Brain pericyte (primary cell): ENCODE measurements around the gene FXYD1.

Source experiments
- DNase-seq: peaks from one replicate; pipeline ENCODE4 v3.0.0-alpha.2; 2012; ENCODE audit warnings: low read depth, low spot score

The FXYD1 gene

DNA sequence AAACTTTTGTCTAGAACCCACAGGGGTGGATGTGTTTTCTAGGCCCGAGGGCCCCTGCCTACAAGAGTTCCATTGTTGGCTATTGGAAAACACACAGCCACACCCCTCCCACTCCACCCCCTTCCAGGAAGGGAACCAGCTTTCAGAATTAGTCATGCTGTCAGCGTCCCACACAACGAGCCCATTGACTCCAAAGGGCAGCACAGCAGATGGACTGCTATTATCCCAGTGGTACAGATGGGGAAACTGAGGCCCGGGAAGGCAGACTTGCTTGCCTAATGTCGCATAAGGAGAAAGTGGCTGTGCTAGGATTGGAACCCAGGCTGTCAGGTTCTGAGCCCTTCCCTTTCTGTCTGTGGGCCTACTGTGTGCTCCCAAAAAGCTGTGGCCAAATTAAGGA is 31.1 kb upstream of the FXYD1 start:
- no peak for DNase-seq

DNA sequence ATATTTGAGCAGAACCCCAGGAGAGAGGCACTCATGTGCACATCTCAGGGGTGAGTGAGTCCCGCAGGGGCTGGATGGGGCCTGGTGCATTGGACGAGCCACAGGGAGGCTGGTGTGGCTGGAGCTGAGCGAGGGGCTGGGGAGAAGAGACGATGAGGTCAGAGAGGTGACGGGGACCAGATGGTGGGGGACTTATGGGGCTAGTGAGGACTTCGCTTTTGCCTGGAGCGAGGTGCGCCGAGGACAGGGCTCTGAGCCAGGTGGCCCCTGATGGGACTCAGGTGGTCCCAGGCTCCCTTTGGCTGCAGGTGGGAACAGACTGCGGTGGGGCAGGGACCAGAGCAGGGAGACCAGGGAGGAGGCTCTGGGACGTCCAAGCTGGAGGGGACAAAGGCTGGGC is 29.9 kb upstream of the FXYD1 start:
- DNase-seq = no peak

DNA sequence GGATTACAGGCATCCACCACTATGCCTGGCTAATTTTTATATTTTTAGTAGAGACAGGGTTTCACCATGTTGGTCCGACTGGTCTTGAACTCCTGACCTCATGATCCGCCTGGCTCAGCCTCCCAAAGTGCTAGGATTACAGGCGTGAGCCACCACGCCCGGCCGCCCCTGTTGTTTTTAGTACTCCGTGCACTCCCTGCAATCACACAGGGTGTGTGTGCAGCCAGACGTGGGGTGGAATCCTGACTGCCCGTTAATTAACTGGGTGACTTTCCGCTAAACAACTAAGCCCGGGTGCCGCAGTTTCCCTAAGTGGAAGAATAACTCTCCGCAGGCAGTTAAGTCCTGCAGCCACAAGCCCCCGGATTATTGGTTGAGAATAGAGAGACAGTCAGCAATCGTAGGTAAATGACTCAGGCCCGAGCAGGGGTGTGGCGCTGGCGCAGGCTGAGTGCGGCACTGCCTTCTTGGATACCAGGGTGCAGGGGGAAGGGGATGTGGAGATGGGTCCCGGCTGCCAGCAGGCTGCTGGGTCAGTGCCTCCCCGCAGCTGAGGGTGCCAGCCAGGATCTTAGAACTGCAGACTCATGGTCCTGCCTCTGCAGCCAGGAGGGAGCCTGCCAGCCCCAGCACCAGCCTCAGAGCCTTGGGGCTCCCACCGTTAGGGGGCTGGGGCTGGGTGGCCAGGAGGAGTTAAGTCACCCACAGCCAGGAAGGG is 29.1 kb upstream of the FXYD1 start:
- no peak for DNase-seq

DNA sequence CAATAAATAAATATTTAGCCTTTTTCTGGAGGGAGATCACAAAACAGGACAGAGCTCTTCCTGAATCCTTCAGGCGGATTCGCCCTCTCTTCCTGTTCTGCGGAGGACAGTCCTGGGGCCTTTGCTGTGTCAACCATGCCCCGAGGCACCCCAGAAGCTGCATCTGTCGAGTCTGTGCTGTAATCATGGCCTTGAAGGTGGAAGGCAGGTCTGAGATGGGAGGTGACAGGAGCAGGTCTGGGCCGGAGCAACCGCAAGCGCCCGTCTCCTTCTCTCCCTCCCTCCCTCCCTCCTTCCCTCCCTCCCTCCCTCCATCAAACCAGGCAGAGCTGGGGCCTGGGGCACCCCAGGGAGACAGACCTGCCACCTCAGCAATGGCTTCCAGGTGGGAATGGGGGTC is 27.6 kb upstream of the FXYD1 start:
- DNase-seq = no peak

DNA sequence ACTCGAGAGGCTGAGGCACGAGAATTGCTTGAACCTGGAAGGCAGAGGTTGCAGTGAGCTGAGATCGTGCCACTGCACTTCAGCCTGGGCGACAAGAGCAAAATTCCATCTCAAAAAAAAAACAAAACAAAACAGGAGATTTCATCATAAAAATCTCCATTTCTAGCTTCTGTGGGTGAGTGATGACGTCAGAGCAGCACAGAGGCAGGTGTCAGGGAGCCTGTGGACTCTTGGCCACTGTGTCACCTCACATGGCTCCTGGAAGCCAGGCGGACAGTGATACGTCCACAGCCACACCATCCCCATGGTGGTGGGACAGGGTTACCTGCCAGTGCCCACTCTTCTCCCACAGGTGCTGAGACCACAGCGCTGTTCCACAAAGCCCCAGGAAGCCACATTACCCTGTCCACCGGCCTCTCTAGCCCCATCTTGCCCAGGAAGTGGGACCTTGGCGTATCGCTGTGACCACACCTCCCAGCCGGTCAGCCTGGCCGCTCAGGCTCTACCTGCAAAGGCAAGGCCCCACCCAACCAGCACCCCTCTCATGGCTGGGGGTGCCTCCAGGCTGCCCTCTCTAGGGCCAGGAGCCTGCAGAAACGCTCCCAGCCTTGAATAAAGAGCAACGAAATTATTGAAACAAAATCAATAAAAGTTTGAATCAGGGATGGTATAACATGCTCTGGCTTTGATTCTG is 25.5 kb upstream of the FXYD1 start:
- DNase-seq = no peak

DNA sequence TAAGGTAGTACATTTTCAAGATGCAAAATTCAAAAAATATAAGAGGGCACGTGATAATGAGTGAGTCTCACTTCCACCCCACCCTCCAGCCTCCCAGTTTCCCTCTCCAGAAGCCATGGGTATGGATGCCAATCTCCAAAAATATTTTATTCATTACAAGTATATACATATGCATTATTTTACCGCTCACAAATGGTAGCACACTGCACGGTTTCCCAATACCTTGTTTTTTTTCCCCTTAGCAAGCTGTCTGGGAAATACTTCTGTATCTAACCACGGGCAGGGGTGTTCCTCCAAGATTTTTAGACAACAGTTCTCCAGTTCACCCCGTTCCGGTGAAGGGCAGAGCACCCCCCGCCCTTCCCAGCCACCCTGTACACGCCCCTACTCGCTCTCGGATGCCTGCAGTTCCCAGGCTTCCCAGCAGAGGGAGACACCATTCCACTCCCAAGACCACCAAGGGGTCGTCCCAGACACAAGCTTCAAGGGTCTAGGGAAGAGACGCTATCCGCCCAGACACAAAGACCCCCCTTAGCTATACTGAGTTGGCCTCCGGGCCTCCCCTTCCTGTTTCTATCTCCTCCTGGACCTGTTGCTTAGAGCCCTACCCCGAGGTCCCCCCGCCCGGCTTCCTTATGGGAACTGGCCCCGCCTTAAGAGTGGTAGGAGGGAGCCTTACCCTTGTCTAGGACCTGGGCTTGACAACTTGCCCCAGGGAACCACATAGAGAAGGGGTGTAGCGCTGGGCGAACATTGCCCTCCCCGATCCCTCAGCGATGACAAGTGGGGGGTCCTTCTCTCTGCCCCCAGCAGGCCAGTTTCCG is 24.1 kb upstream of the FXYD1 start:
- DNase-seq = no peak

DNA sequence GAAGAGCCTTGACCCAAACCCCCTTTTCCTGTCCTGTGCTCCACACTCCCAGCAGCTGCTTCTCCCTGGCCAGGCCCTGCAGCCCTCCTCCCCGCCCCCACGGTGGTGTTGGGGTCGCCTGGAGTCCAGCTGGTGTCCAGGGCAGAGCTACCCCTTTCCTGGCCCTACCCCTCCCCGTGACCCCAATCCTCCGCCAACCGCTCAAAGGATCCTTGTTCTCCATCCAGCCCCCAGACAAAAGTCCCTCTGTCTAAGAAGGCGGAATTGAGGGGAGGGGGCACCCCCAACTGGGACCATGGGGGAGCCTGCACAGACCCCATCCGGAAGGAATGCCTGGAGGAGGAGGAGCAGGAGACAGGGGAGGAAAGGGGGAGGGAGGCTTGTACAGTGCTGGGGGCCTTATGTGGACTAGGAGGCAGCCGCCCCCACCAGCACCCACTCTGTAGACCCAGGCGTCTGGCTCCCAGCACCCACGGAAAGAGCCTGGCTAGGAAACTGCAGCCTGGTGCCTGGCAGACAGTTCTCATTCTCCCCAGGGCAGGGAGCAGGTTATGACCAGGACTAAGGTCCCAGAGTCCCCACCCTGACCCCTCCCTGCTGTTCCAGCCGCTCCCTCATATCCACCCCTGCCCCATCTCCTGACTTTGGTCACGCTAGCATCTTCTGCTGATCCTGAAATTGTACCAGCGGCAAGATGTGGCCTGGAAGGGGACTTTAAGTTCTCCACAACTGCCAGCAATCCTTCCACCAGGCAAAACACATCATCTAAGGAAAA is 23.3 kb upstream of the FXYD1 start, which contains the start of gene FXYD3:
FXYD3 (plus strand) TSS at position 647 of the 775 bp plus-strand sequence. CDS start 3,554 bp downstream, outside the sequence.
- DNase-seq = no peak

DNA sequence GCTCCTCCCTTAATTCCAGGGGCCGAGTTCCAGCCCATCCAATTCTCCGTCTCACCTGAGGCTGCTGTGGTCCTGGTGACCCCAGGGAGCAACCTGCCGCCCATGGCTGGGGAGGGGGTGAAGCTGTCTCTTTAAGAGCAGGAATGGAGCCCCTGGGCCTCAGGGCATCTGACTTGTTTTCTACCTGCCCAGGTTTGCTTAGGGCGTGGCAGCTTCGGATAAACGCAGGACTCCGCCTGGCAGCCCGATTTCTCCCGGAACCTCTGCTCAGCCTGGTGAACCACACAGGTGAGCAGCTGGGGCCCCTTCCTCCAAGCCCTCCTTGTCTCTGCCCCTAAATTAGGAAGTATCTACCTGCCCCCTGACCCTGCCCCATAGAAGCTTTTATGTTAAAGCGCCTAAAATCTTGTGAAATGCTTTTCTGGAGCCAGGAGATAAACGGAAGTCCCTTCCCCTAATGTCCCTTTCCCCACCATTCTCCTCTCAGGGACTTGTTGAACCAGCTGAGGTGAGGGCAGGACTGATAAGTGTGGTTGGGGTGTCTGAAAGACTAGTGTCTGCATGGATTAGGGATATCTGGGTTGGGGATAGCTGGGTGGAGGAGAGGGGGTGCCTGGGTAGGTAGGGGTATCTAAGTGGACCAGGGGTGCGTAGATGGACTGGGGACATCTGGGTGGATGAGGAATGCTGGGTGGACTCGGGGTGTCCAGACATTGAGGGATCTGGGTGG is 22.4 kb upstream of the FXYD1 start:
- DNase-seq = no peak

DNA sequence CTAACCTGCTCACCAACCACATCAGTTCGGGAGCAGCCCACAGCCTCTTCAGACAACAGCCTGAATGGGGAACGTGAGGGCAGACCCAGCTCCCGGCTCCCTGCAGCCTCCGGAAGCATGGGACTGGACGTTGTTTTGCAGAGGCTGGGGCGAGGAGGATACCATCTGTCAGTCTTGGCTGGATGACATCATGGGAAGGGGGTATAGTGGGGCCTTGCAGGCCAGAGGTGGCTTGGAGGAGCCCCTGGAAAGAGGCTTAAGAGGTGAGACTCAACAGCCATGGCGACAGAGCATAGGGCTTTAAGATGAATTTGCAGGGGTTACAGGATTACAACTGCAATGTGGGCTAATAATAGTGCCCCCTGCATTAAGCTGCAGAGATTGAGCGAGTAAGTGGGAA is 21.5 kb upstream of the FXYD1 start:
- no peak for DNase-seq

DNA sequence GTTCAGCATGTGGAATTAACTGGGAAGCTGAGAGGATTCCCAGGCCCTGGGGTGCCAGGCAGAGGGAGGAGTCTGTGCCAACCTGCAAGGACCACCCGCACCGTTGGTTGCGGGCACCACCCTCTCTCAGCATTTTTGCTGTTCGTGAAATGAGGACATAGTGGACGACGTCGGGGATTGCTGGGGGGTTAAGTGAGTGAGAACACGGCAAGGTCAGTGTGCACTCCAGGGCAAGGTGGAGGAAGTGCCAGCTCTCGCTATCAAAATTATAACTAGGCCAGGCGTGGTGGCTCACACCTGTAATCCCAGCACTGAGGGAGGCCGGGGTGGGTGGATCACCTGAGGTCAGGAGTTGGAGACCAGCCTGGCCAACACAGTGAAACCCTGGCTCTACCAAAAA is 20.8 kb upstream of the FXYD1 start:
- DNase-seq = no peak

DNA sequence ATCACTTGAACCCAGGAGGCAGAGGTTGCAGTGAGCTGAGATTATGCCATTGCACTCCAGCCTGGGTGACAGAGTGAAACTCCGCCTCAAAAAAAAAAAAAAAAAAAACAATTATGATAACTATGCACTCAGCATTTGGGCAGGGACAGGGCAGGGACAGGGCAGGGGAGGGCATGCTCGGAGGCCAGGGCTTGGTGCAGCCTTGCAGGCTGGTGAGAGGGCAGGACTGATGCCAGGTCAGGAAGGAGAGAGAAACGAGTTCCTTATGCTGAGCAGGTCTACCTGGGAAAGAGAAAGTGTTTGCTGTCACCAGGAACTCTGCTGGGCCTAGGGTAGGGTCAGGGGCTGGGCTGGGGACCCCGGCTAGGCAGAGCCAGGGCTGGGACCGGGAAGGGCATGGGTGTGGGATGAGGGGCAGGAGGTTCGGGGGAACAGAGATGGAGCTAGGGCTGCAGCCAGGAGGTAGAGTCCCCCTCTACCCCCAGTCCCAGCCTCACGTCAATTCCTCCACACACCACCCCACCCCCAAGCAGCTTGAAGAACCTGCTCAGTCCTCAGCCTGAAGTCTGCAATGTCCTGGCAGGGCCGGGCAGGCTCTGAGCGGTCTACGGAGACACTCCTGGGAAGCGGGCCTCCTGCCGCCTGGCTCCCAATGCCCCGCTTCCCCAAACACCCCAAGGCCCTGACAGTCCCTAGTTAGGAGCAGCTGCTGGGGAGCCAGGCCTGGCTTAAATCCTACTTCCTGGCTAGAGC is 20.2 kb upstream of the FXYD1 start:
- no peak for DNase-seq

DNA sequence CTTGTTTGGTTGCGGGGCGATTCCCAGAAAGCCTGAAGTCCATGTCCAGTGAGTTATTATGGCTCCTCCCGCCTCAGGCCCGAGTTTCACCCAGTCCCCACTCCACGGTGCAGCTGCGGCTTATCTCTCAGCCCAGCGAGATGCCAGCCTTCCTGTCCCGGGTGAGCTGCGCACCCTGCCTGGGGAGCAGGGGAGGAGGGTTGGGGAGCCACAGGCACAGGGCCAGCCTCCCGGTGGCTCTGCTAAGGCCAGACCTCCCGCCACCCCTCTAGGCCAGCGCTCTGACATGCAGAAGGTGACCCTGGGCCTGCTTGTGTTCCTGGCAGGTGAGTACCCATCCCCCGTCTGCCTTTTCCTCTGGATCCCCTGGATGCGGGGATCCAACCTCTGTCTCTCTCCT is 19.5 kb upstream of the FXYD1 start:
- no peak for DNase-seq

DNA sequence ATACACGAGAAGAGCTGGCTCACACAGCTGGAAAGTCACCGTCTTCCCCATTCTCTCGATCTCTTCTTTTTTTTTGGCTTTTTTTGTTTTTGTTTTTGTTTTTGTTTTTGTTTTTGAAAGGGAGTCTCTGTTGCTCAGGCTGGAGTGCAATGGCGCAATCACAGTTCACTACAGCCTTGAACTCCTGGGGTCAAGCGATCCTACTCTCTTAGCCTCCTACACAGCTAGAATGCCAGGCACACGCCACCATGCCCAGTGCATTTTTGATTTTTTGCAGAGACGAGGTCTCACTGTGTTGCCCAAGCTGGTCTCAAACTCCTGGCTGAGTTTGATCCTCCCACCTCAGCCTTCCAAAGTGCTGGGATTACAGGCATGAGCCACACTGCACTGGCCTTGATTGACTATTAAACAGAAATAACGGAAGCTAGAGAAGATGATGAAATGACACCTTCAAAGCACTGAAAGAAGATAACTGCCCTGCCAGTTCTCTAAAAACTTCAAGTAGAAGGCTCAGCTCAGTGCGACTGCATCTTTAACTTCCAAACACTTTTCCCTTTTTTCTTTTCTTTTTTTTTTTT is 19.0 kb upstream of the FXYD1 start:
- DNase-seq = no peak

DNA sequence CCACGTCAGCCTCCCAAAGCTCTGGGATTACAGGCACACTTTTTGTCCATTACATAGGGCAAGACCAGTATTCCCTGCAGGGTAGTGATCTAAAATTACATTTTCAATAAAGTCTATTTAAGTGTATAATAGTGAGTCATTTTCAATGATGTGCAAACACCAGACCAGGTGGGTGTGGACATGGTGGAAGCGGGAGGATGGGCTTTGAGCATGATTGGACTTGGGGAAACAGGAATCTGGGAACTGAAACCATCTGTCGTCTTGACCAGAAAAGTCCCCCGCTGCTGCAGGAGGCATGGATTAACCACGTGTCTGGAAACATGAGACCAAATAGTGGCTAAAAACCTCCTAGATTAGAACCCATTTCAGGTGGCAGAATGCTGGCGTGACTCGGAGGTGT is 18.1 kb upstream of the FXYD1 start:
- DNase-seq = no peak

DNA sequence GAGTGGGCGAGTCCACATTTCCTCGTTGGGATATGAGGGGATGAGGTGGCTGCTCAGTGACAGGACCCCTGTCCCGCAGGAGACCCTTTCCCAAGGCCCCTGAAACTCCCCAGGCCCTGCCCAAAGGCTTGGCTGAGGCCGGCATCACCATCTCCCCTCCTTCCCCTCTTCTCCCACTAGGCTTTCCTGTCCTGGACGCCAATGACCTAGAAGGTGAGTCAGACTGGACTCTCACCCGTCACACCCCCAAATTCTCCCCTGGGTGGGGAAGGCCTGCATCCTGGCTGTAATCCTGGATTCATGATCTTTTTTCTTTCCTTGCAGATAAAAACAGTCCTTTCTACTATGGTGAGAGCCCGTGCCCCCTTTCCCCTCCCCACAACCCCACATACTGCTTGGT is 17.7 kb upstream of the FXYD1 start:
- no peak for DNase-seq

DNA sequence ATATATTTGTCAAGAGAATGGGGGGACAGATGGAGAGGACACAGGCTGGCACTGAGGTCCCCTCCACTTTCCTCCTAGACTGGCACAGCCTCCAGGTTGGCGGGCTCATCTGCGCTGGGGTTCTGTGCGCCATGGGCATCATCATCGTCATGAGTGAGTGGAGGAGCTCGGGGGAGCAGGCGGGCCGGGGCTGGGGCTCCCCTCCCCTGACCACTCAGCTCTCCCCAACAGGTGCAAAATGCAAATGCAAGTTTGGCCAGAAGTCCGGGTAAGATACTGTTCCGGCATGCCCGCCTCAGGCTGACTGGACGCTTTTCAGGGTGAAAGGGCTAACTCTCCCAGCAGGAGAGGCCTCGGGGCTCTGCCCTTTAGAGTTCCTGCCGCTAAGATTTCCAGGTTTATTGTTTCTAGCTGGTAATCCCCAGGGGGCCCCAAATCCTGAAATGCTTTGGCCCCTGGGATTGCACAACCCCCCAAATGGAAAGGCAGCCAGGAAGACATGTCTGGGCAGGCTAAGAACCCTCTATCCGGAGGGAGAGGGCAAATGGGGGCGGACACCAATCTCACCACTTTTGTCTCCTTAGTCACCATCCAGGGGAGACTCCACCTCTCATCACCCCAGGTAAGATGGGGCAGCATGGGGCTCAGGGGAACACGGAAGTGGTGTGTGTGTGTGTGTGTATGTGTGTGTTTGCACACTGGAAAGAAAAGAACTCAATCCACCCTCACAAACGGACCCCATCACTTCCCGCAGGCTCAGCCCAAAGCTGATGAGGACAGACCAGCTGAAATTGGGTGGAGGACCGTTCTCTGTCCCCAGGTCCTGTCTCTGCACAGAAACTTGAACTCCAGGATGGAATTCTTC is 15.7 kb upstream of the FXYD1 start:
- no peak for DNase-seq

DNA sequence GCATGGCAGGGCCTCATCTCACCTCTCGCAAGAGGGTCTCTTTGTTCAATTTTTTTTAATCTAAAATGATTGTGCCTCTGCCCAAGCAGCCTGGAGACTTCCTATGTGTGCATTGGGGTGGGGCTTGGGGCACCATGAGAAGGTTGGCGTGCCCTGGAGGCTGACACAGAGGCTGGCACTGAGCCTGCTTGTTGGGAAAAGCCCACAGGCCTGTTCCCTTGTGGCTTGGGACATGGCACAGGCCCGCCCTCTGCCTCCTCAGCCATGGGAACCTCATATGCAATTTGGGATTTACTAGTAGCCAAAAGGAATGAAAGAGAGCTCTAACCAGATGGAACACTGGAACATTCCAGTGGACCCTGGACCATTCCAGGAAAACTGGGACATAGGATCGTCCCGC is 15.1 kb upstream of the FXYD1 start:
- no peak for DNase-seq

DNA sequence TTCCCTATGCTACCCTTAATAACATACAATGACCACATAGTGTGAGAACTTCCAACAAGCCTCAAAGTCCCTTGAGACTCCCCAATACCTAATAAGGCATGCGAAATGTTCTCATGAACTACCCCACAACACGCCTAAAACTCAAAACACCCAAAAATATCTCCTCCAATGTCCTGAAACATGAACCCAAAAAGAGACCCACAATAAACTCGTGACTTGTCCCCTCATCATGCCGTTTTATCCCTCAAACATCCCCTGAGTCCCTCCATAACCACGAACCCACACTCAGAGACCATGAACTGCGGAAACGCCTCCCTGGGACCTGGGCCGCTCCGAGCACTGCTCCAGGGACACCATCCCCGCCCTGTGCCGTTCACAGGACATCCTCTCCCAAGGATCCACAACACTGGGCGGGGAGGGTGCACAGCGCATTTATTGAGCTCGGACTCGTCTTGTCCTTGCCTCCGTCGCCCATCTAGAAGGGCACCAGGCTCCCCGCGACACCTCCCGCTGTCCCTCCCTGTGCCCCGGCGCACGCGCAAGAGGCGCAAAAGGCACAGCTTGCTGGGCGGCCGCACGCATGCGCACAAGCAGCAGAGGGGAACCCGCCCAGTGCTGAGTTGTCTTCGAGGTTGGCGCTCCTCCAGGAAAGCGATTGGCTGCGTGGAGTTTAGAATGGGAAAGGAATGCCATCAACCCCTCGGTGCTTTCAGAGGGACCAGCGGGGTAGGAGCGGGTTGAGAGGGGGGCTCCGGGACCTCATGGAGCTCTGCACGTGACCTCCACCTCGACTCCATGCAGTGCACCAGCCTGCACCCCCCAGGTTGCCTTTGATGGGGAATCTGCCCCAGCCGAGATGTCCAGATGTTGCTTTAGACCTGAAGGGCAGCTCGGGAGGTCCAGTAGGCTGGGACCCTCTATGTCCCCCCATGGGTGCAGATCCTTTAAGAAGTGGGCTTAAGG is 14.2 kb upstream of the FXYD1 start:
- DNase-seq = peak; percentile 57
